H9 (cell line): ENCODE data around the gene C1orf141. TPM values are rescaled to one million over a fixed set of nuclear protein-coding genes. Genes with fewer than 3 reads are reported as not detected.

Experiments
- DNase-seq: peaks from one replicate; pipeline ENCODE4 v3.0.0-alpha.2; 2017
- H2AFZ ChIP-seq: one replicate; pipeline ENCODE4 v1.6.1; 2013; ENCODE audit warnings: mild to moderate bottlenecking, low read length, control low read depth, moderate library complexity
- H2AK5ac ChIP-seq: 2 replicates; pipeline ENCODE4 v1.6.1; 2013; ENCODE audit warnings: low read length, control low read depth, mixed read lengths; ENCODE audit not compliant: insufficient read length
- H2BK120ac ChIP-seq: one replicate; pipeline ENCODE4 v1.6.1; 2013; ENCODE audit warnings: low read depth, mild to moderate bottlenecking, low read length, control low read depth, inconsistent platforms; ENCODE audit not compliant: poor library complexity, severe bottlenecking
- H2BK12ac ChIP-seq: 2 replicates; pipeline ENCODE4 v1.6.1; 2013; ENCODE audit warnings: low read length, control low read depth, mixed read lengths, low read depth; ENCODE audit not compliant: insufficient read length
- H2BK15ac ChIP-seq: 2 replicates; pipeline ENCODE4 v1.6.1; 2013; ENCODE audit warnings: low read depth, low read length, control low read depth
- H2BK20ac ChIP-seq: one replicate; pipeline ENCODE4 v1.6.1; 2013; ENCODE audit warnings: low read depth, mild to moderate bottlenecking, low read length, control low read depth, inconsistent platforms; ENCODE audit not compliant: poor library complexity, severe bottlenecking
- H2BK5ac ChIP-seq: 2 replicates; pipeline ENCODE4 v1.6.1; 2013; ENCODE audit warnings: low read length, control low read depth, mixed read lengths; ENCODE audit not compliant: insufficient read length
- H3K14ac ChIP-seq: 2 replicates; pipeline ENCODE4 v1.6.1; 2013; ENCODE audit warnings: low read length, control low read depth; ENCODE audit not compliant: insufficient read depth
- H3K18ac ChIP-seq: 2 replicates; pipeline ENCODE4 v1.6.1; 2013; ENCODE audit warnings: low read depth, mild to moderate bottlenecking, mixed read lengths, low read length, control low read depth; ENCODE audit not compliant: insufficient read length
- H3K23ac ChIP-seq: 2 replicates; pipeline ENCODE4 v1.6.1; 2013; ENCODE audit warnings: low read length, control low read depth, mixed read lengths, low read depth; ENCODE audit not compliant: insufficient read length
- H3K23me2 ChIP-seq: 2 replicates; pipeline ENCODE4 v1.6.1; 2013; ENCODE audit warnings: low read depth, mild to moderate bottlenecking, mixed read lengths, low read length, control low read depth; ENCODE audit not compliant: insufficient read length, poor library complexity, severe bottlenecking
- H3K27ac ChIP-seq: 2 replicates; pipeline ENCODE4 v1.5.1; 2013; ENCODE audit warnings: low read length, control low read depth, mixed read lengths, low read depth; ENCODE audit not compliant: insufficient read length
- H3K27me3 ChIP-seq: 2 replicates; pipeline ENCODE4 v1.6.1; 2013; ENCODE audit warnings: low read length, control low read depth, inconsistent platforms; ENCODE audit not compliant: insufficient read depth
- H3K4ac ChIP-seq: 2 replicates; pipeline ENCODE4 v1.6.1; 2013; ENCODE audit warnings: low read depth, mild to moderate bottlenecking, control low read depth, inconsistent platforms, low read length, moderate library complexity
- H3K4me1 ChIP-seq: 2 replicates; pipeline ENCODE4 v1.6.1; 2013; ENCODE audit warnings: low read length, control low read depth, inconsistent platforms; ENCODE audit not compliant: insufficient read depth
- H3K4me2 ChIP-seq: 2 replicates; pipeline ENCODE4 v1.6.1; 2013; ENCODE audit warnings: low read length, control low read depth, mixed read lengths; ENCODE audit not compliant: insufficient read length, insufficient read depth
- H3K56ac ChIP-seq: 2 replicates; pipeline ENCODE4 v1.6.1; 2013; ENCODE audit warnings: low read depth, mild to moderate bottlenecking, mixed read lengths, low read length, control low read depth; ENCODE audit not compliant: insufficient read length
- H3K79me1 ChIP-seq: 2 replicates; pipeline ENCODE4 v1.6.1; 2013; ENCODE audit warnings: low read depth, mild to moderate bottlenecking, moderate library complexity, low read length, control low read depth, inconsistent platforms; ENCODE audit not compliant: insufficient read depth, poor library complexity, severe bottlenecking
- H3K79me2 ChIP-seq: 2 replicates; pipeline ENCODE4 v1.6.1; 2013; ENCODE audit warnings: low read length, control low read depth, inconsistent platforms; ENCODE audit not compliant: insufficient read depth
- H3K9ac ChIP-seq: 2 replicates; pipeline ENCODE4 v1.6.1; 2013; ENCODE audit warnings: low read length, control low read depth, mixed read lengths; ENCODE audit not compliant: insufficient read length; ENCODE audit errors: extremely low read depth
- H3K9me3 ChIP-seq: one replicate; pipeline ENCODE4 v1.6.1; 2013; ENCODE audit warnings: low read depth, low read length, inconsistent platforms; ENCODE audit not compliant: control insufficient read depth
- H3T11ph ChIP-seq: one replicate; pipeline ENCODE4 v1.6.1; 2013; ENCODE audit warnings: mild to moderate bottlenecking, low read length, control low read depth, inconsistent platforms
- H4K20me1 ChIP-seq: one replicate; pipeline ENCODE4 v1.6.1; 2013; ENCODE audit not compliant: control insufficient read depth, insufficient read length, insufficient read depth
- H4K5ac ChIP-seq: 2 replicates; pipeline ENCODE4 v1.6.1; 2013; ENCODE audit warnings: low read depth, mild to moderate bottlenecking, mixed read lengths, low read length, control low read depth; ENCODE audit not compliant: insufficient read length
- H4K8ac ChIP-seq: replicated peaks from 2 replicates; pipeline ENCODE4 v1.6.1; 2013; ENCODE audit warnings: low read length, control low read depth, mixed read lengths, low read depth; ENCODE audit not compliant: insufficient read length
- H4K91ac ChIP-seq: 2 replicates; pipeline ENCODE4 v1.6.1; 2013; ENCODE audit warnings: low read depth, mild to moderate bottlenecking, moderate library complexity, mixed read lengths, low read length, control low read depth; ENCODE audit not compliant: insufficient read length
- H3K27ac Mint-ChIP-seq, 3 experiments: 2 replicates in 2 of 3; 3 replicates in 1 of 3; pipeline ENCODE4 v1.8.0; 2020 to 2021; ENCODE audit warnings: mixed read lengths in 3 of 3, mild to moderate bottlenecking in 1 of 3, moderate library complexity in 1 of 3
- H3K27me3 Mint-ChIP-seq: 2 replicates; pipeline ENCODE4 v1.8.0; 2021; ENCODE audit warnings: low read depth, mild to moderate bottlenecking, moderate library complexity, mixed read lengths
- H3K36me3 Mint-ChIP-seq, 3 experiments: 2 replicates in 2 of 3; 3 replicates in 1 of 3; pipeline ENCODE4 v1.8.0; 2020 to 2021; ENCODE audit warnings: low read depth in 3 of 3, mixed read lengths in 3 of 3; ENCODE audit not compliant: insufficient read depth in 1 of 3
- H3K4me1 Mint-ChIP-seq, 2 experiments: 2 replicates each; pipeline ENCODE4 v1.8.0; 2020; ENCODE audit warnings: mixed read lengths in 2 of 2
- H3K4me3 Mint-ChIP-seq, 2 experiments: 2 replicates in 1 of 2; 3 replicates in 1 of 2; pipeline ENCODE4 v1.8.0; 2020 to 2021; ENCODE audit warnings: mild to moderate bottlenecking in 2 of 2, mixed read lengths in 2 of 2, moderate library complexity in 1 of 2
- H3K9me3 Mint-ChIP-seq, 2 experiments: 2 replicates in 1 of 2; 3 replicates in 1 of 2; pipeline ENCODE4 v1.8.0; 2020; ENCODE audit warnings: mild to moderate bottlenecking in 2 of 2, mixed read lengths in 2 of 2, moderate library complexity in 1 of 2
- CTCF ChIP-seq: fragments of 200-600 bp; sonication (generic); conservative IDR thresholded peaks from 3 replicates; pipeline ENCODE4 v1.8.0; 2021; ENCODE audit warnings: antibody characterized with exemption, mild to moderate bottlenecking
- WGBS: extraction: QIAGEN DNeasy Blood & Tissue Kit; methylation state at CpG from one replicate; pipeline ENCODE4 v1.1.7; 2013; ENCODE audit warnings: missing lambda C conversion rate, low lambda C conversion rate, mixed read lengths; ENCODE audit not compliant: insufficient read length; ENCODE audit errors: extremely low coverage; 5-methylcytosine and 5-hydroxymethylcytosine counted together
- total RNA-seq: library from RNA; stranded (reverse); gene quantifications from 2 replicates; pipeline ENCODE4 v1.2.1, GENCODE V29; 2021

The C1orf141 gene
- total RNA-seq, 1 experiment from 2014 or later = not detected

GRCh38 chr1:67078291-67078690 lies 56.5 kb downstream of the C1orf141 start:
- Histone ChIP-seq H3K4ac (no peak overlapping the region), H3K9ac (no peak overlapping the region), H3K9me3 (no peaks in the 10 kb centered on the region), H3K27me3 (no peaks in the 10 kb centered on the region), H2BK20ac (no peak overlapping the region), H4K91ac (no peak overlapping the region), H3K23ac (no peak overlapping the region), H2AK5ac (no peak overlapping the region), H3T11ph (no peak overlapping the region), H3K27ac (no peak overlapping the region), H3K79me2 (no peaks in the 10 kb centered on the region), H2AFZ (no peak overlapping the region), H3K56ac (no peak overlapping the region), H4K5ac (no peak overlapping the region), H2BK12ac (no peak overlapping the region), H2BK120ac (no peak overlapping the region), H4K20me1 (no peaks in the 10 kb centered on the region), H3K23me2 (no peaks in the 10 kb centered on the region), H3K79me1 (no peaks in the 10 kb centered on the region), H3K4me2 (no peak overlapping the region), H4K8ac (no peak overlapping the region), H2BK15ac (no peak overlapping the region), H3K4me1 (no peaks in the 10 kb centered on the region), H3K18ac (no peak overlapping the region), H3K14ac (no peak overlapping the region), H2BK5ac (no peak overlapping the region)
- H3K9me3 Mint-ChIP-seq = peaks cover 2 to 4% of the 10 kb centered on the region in 2 experiments; a peak in 2 of 5 replicates
- no peaks in the 10 kb centered on the region for H3K4me1 Mint-ChIP-seq
- no peaks in the 10 kb centered on the region; the same call in 1 of the 2 replicates for H3K27me3 Mint-ChIP-seq
- peaks cover 0 to 5% (median 0%) of the 10 kb centered on the region in 3 experiments; a peak in 2 of 7 replicates for H3K36me3 Mint-ChIP-seq
- H3K27ac Mint-ChIP-seq = no peak overlapping the region
- H3K4me3 Mint-ChIP-seq = no peak overlapping the region
- DNase-seq = no peak
- WGBS = no CpG with 5 or more reads among the region's 3 CpGs
- no peak for TF ChIP-seq CTCF
